GM23338 (cell line): ENCODE results near the gene GEN1.

Experiments used
- JUNB ChIP-seq: IDR thresholded peaks from one replicate; pipeline ENCODE4 v1.6.1; 2016; ENCODE audit warnings: antibody characterized with exemption; ENCODE audit not compliant: unreplicated experiment
- TF ChIP-seq, protein P1 (sequence below), 2 experiments: fragments of 200-600 bp in 1 of 2; sonication (generic) in 1 of 2; conservative IDR thresholded peaks; 2 replicates each; pipeline versions ENCODE4 v1.5.1 to v1.6.1; 2016 to 2017; ENCODE audit warnings: antibody characterized with exemption in 2 of 2, low read depth in 2 of 2, mild to moderate bottlenecking in 2 of 2, moderate library complexity in 1 of 2

GRCh38 chr2:17793803-17794354 lies 39.9 kb downstream of the GEN1 start:
- no peak for TF ChIP-seq JUNB
- TF ChIP-seq, protein P1, sequence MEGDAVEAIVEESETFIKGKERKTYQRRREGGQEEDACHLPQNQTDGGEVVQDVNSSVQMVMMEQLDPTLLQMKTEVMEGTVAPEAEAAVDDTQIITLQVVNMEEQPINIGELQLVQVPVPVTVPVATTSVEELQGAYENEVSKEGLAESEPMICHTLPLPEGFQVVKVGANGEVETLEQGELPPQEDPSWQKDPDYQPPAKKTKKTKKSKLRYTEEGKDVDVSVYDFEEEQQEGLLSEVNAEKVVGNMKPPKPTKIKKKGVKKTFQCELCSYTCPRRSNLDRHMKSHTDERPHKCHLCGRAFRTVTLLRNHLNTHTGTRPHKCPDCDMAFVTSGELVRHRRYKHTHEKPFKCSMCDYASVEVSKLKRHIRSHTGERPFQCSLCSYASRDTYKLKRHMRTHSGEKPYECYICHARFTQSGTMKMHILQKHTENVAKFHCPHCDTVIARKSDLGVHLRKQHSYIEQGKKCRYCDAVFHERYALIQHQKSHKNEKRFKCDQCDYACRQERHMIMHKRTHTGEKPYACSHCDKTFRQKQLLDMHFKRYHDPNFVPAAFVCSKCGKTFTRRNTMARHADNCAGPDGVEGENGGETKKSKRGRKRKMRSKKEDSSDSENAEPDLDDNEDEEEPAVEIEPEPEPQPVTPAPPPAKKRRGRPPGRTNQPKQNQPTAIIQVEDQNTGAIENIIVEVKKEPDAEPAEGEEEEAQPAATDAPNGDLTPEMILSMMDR (conservative IDR thresholded peaks at IDR 0.05; ENCODE audit: low read depth in 2 of 2): no peak
